Measurements from ENCODE around the gene BTN1A1. TPM values are rescaled to one million over a fixed set of nuclear protein-coding genes. Genes with fewer than 3 reads are reported as not detected.

The BTN1A1 gene
- total and polyA plus RNA-seq, 9 of the 15 experiments (the other 6 are each of a cell fraction or from before 2014, with no cell fraction given), result 0.01 to 0.15 (median 0.06) TPM; not detected in 4

DNA sequence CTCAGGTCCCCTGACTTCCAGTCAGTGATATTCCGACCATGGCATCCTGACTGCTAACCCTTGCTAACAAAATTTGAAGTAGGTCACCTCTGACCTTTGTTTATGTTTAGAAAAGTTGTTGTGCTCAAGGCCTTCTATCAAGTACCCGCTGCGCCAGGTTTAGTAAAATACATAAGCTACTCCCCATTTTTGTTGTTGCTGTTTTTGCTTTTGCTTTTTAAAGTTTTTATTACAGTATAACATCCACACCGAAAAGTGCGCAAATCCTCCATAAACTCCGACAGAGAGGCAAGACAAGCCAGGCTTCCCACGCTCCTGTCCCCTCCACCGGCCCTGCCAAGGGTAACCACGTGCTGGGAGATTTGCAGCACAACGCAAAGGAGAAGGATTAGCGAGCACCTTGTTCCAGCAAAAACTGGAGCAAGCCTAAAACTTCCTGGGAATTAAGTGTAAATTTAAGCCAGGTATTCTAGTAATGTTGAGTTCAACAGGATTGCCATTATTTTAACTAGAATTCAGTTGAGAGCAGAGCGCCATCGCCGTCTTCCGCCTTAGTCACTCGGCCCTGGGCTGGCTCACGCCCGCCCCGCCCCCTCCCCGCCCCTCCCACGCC, 20.2 kb downstream of the BTN1A1 start (continued):
- TF ChIP-seq, protein P1, sequence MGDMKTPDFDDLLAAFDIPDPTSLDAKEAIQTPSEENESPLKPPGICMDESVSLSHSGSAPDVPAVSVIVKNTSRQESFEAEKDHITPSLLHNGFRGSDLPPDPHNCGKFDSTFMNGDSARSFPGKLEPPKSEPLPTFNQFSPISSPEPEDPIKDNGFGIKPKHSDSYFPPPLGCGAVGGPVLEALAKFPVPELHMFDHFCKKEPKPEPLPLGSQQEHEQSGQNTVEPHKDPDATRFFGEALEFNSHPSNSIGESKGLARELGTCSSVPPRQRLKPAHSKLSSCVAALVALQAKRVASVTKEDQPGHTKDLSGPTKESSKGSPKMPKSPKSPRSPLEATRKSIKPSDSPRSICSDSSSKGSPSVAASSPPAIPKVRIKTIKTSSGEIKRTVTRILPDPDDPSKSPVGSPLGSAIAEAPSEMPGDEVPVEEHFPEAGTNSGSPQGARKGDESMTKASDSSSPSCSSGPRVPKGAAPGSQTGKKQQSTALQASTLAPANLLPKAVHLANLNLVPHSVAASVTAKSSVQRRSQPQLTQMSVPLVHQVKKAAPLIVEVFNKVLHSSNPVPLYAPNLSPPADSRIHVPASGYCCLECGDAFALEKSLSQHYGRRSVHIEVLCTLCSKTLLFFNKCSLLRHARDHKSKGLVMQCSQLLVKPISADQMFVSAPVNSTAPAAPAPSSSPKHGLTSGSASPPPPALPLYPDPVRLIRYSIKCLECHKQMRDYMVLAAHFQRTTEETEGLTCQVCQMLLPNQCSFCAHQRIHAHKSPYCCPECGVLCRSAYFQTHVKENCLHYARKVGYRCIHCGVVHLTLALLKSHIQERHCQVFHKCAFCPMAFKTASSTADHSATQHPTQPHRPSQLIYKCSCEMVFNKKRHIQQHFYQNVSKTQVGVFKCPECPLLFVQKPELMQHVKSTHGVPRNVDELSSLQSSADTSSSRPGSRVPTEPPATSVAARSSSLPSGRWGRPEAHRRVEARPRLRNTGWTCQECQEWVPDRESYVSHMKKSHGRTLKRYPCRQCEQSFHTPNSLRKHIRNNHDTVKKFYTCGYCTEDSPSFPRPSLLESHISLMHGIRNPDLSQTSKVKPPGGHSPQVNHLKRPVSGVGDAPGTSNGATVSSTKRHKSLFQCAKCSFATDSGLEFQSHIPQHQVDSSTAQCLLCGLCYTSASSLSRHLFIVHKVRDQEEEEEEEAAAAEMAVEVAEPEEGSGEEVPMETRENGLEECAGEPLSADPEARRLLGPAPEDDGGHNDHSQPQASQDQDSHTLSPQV (IDR thresholded peaks at IDR 0.05), result peak; percentile 100
- TF ChIP-seq, protein P2, sequence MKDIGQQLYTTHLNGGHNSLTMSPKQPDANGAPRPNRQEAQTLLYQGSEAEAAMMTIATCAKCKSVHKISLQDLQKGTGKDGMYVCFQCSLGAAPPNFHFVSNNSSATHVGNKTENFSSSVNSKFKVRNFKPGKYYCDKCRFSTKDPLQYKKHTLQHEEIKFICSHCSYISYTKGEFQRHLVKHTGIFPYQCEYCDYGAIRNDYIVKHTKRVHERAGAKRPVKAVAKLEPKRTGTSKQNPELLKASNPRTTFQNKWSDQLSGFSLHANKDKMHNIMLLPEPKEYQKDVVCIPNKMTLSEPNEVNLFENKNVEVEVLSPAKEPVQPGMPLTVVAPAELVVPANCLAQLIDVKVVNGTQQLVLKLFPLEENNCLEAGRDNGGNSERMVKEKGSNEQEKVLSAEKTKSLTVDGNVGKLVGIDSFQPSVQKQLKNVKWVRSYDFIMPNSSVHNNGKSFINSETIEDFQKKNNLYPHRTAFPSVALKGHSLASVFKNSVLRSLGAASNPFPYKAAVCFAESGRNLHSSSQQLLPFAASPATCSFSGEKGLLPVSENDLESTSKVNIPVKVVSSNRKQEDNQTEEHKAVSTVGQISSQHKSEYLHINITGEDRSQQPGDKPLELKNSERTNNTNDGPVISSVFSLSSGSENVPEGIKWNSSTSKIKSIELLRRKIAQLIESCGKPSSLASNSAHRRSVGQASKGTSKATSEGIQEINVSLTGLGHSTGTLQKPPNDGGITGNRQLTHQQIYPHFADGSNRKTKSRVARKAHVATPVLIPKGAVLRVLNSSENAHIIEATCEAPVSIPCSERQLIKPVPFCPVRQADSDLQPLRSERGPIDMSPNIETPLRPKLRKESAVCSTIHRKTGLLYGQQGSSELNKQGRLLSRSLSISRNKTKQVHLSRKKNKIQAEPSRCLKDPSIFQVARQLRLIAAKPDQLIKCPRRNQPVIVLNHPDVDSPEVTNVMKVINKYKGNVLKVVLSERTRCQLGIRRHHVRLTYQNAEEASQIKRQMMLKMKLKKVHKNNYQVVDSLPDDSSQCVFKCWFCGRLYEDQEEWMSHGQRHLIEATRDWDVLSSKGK (CRISPR knock-in tag; IDR thresholded peaks at IDR 0.05), result no peak
- TF ChIP-seq, protein P3, sequence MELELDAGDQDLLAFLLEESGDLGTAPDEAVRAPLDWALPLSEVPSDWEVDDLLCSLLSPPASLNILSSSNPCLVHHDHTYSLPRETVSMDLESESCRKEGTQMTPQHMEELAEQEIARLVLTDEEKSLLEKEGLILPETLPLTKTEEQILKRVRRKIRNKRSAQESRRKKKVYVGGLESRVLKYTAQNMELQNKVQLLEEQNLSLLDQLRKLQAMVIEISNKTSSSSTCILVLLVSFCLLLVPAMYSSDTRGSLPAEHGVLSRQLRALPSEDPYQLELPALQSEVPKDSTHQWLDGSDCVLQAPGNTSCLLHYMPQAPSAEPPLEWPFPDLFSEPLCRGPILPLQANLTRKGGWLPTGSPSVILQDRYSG (tag; conservative IDR thresholded peaks at IDR 0.05; ENCODE audit: low read depth), result peak; percentile 94; the same call in 1 of the 2 replicates
- TF ChIP-seq ZNF217 (CRISPR knock-in tag; IDR thresholded peaks at IDR 0.05), result no peak
- TF ChIP-seq, protein P4, sequence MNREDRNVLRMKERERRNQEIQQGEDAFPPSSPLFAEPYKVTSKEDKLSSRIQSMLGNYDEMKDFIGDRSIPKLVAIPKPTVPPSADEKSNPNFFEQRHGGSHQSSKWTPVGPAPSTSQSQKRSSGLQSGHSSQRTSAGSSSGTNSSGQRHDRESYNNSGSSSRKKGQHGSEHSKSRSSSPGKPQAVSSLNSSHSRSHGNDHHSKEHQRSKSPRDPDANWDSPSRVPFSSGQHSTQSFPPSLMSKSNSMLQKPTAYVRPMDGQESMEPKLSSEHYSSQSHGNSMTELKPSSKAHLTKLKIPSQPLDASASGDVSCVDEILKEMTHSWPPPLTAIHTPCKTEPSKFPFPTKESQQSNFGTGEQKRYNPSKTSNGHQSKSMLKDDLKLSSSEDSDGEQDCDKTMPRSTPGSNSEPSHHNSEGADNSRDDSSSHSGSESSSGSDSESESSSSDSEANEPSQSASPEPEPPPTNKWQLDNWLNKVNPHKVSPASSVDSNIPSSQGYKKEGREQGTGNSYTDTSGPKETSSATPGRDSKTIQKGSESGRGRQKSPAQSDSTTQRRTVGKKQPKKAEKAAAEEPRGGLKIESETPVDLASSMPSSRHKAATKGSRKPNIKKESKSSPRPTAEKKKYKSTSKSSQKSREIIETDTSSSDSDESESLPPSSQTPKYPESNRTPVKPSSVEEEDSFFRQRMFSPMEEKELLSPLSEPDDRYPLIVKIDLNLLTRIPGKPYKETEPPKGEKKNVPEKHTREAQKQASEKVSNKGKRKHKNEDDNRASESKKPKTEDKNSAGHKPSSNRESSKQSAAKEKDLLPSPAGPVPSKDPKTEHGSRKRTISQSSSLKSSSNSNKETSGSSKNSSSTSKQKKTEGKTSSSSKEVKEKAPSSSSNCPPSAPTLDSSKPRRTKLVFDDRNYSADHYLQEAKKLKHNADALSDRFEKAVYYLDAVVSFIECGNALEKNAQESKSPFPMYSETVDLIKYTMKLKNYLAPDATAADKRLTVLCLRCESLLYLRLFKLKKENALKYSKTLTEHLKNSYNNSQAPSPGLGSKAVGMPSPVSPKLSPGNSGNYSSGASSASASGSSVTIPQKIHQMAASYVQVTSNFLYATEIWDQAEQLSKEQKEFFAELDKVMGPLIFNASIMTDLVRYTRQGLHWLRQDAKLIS (CRISPR knock-in tag; IDR thresholded peaks at IDR 0.05), result no peak
- 0 out of 2 replicates have a peak, but pooled peaks have one; percentile 45 for TF ChIP-seq LEF1 (IDR thresholded peaks at IDR 0.05)
- TF ChIP-seq ZNF174 (CRISPR knock-in tag; IDR thresholded peaks at IDR 0.05), result peak; percentile 90; the same call in 1 of the 2 replicates
- TF ChIP-seq BRF1 (IDR thresholded peaks at IDR 0.05; ENCODE audit: borderline replicate concordance, extremely low read depth, insufficient read length), result no peak
- TF ChIP-seq SREBF2 (CRISPR knock-in tag; IDR thresholded peaks at IDR 0.05), result no peak
- peak; percentile 63; the same call in 1 of the 2 replicates for TF ChIP-seq ZNF324 (CRISPR knock-in tag; IDR thresholded peaks at IDR 0.05)
- 0 out of 2 replicates have a peak, but pooled peaks have one; percentile 36 for TF ChIP-seq XRCC5 (IDR thresholded peaks at IDR 0.05; ENCODE audit: low read depth, low read length)
- no peak for TF ChIP-seq SRSF9 (IDR thresholded peaks at IDR 0.05; ENCODE audit: borderline replicate concordance, low read depth, low read length)
